HCT116 (cell line): ENCODE data around the gene RBMXL3. TPM values are rescaled to one million over a fixed set of nuclear protein-coding genes. Genes with fewer than 3 reads are reported as not detected.

Experiments used
- ATAC-seq: fragments of 200-7000 bp; cut with Tn5 transposase; 2 replicates; pipeline ENCODE4 v1.9.1; 2020; ENCODE audit warnings: mild to moderate bottlenecking, moderate library complexity
- BruUV-seq: library from RNA; stranded (reverse); fragments of 400-500 nt; replicated peaks from 2 replicates; lab custom pipeline; 2021; lab: Mats Ljungman, UMichigan
- CTCF ChIA-PET: fragments of 300-600 bp; sonication (Branson Sonifier 250); formaldehyde crosslinking; loops from one replicate; lab custom pipeline; 2021; ENCODE audit warnings: antibody characterized with exemption; lab: Charles Lee
- POLR2A ChIA-PET: fragments of 300-600, 350-600 bp; sonication (Branson Sonifier 250); formaldehyde crosslinking; loops from one replicate; lab custom pipeline; 2021; ENCODE audit warnings: antibody characterized with exemption; lab: Charles Lee
- RAD21 ChIA-PET, 2 experiments: fragments of 300-600 bp; sonication (Branson Sonifier 250); formaldehyde crosslinking; loops; one replicate each; lab custom pipeline; 2023; ENCODE audit warnings: low total read pairs in 2 of 2; ENCODE audit not compliant: uncharacterized antibody in 2 of 2, unreplicated experiment in 2 of 2, low non-redundant PET in 1 of 2; lab: Charles Lee
- DNase-seq: peaks from one replicate; pipeline ENCODE4 v3.0.0-alpha.2; 2010; ENCODE audit warnings: low read depth, low spot score
- H2AFZ ChIP-seq: fragments of 200-600 bp; shearing (Covaris generic), sonication (generic); 2 replicates; pipeline ENCODE4 v1.6.1; 2017; ENCODE audit warnings: low read depth, mixed run types, mixed read lengths, antibody characterized with exemption, low read length; ENCODE audit not compliant: poor library complexity, severe bottlenecking
- H3K27ac ChIP-seq: 2 replicates; pipeline ENCODE4 v1.5.1; 2012; ENCODE audit warnings: low read depth, low read length
- H3K27me3 ChIP-seq: fragments of 200-600 bp; sonication (generic); 2 replicates; pipeline ENCODE4 v1.6.1; 2016; ENCODE audit warnings: mixed run types, low read length, mixed read lengths; ENCODE audit not compliant: insufficient read depth
- H3K36me3 ChIP-seq, 2 experiments: fragments of 200-500 bp in 1 of 2; fragments of 200-600 bp in 1 of 2; sonication (Bioruptor generic) in 1 of 2; sonication (generic) in 1 of 2; 2 replicates each; pipeline versions ENCODE4 v1.5.1 to v1.6.1; 2014 to 2016; ENCODE audit warnings: low read length in 2 of 2, inconsistent platforms in 1 of 2, mixed read lengths in 1 of 2, mixed run types in 1 of 2; ENCODE audit not compliant: insufficient read depth in 2 of 2, control insufficient read depth in 1 of 2
- H3K4me1 ChIP-seq, 2 experiments: fragments of 200-600 bp in 1 of 2; sonication (generic) in 1 of 2; 2 replicates each; pipeline versions ENCODE4 v1.5.1 to v1.6.1; 2012 to 2017; ENCODE audit warnings: low read length in 2 of 2, inconsistent platforms in 1 of 2, mild to moderate bottlenecking in 1 of 2, mixed read lengths in 1 of 2, mixed run types in 1 of 2, moderate library complexity in 1 of 2; ENCODE audit not compliant: insufficient read depth in 2 of 2, control insufficient read depth in 1 of 2
- H3K4me2 ChIP-seq: fragments of 200-600 bp; sonication (generic); 2 replicates; pipeline ENCODE4 v1.6.1; 2017; ENCODE audit warnings: mixed run types, low read length, mixed read lengths
- H3K4me3 ChIP-seq, 2 experiments: fragments of 200-600 bp in 1 of 2; sonication (generic) in 1 of 2; replicated peaks in 1 of 2; 2 replicates each; pipeline ENCODE4 v1.5.1; 2011 to 2016; ENCODE audit warnings: low read length in 2 of 2, control low read depth in 1 of 2, low read depth in 1 of 2, mild to moderate bottlenecking in 1 of 2, mixed read lengths in 1 of 2, mixed run types in 1 of 2
- H3K79me2 ChIP-seq: fragments of 200-600 bp; sonication (generic); 2 replicates; pipeline ENCODE4 v1.6.1; 2017; ENCODE audit warnings: mild to moderate bottlenecking, mixed run types, low read length, moderate library complexity, mixed read lengths; ENCODE audit not compliant: insufficient read depth
- H3K9ac ChIP-seq: fragments of 200-600 bp; sonication (generic); 2 replicates; pipeline ENCODE4 v1.6.1; 2016; ENCODE audit warnings: low read length, mixed read lengths
- H3K9me2 ChIP-seq: fragments of 200-600 bp; sonication (generic), shearing (Covaris generic); 2 replicates; pipeline ENCODE4 v1.6.1; 2017; ENCODE audit warnings: mixed run types, mild to moderate bottlenecking, moderate library complexity; ENCODE audit not compliant: insufficient read depth
- H3K9me3 ChIP-seq, 2 experiments: fragments of 200-500 bp in 1 of 2; fragments of 200-600 bp in 1 of 2; sonication (Bioruptor generic) in 1 of 2; sonication (generic) in 1 of 2; 2 replicates each; pipeline ENCODE4 v1.6.1; 2014 to 2017; ENCODE audit warnings: low read length in 2 of 2, mixed read lengths in 2 of 2, inconsistent platforms in 1 of 2, low read depth in 1 of 2, mild to moderate bottlenecking in 1 of 2, mixed run types in 1 of 2, moderate library complexity in 1 of 2; ENCODE audit not compliant: control insufficient read depth in 1 of 2, insufficient read depth in 1 of 2
- H4K20me1 ChIP-seq: fragments of 200-600 bp; sonication (generic), shearing (Covaris generic); 2 replicates; pipeline ENCODE4 v1.6.1; 2017; ENCODE audit warnings: mixed run types, mild to moderate bottlenecking, moderate library complexity; ENCODE audit not compliant: insufficient read depth
- CBX3 ChIP-seq: IDR thresholded peaks from 2 replicates; pipeline ENCODE4 v1.6.1; 2012; ENCODE audit warnings: low read depth
- EZH2phosphoT487 ChIP-seq: fragments of 200-600 bp; IDR thresholded peaks from 2 replicates; pipeline ENCODE4 v1.6.1; 2018; ENCODE audit warnings: antibody characterized with exemption, borderline replicate concordance
- FOSL1 ChIP-seq: IDR thresholded peaks from 2 replicates; pipeline ENCODE4 v1.6.1; 2012; ENCODE audit warnings: low read depth
- JUND ChIP-seq: IDR thresholded peaks from 2 replicates; pipeline ENCODE4 v1.6.1; 2012
- SIN3A ChIP-seq: IDR thresholded peaks from 2 replicates; pipeline ENCODE4 v1.6.1; 2012; ENCODE audit warnings: low read depth
- SP1 ChIP-seq: IDR thresholded peaks from 2 replicates; pipeline ENCODE4 v1.6.1; 2012; ENCODE audit warnings: low read depth
- SRF ChIP-seq: IDR thresholded peaks from 2 replicates; pipeline ENCODE4 v1.6.1; 2012; ENCODE audit warnings: low read depth
- ZBTB33 ChIP-seq: IDR thresholded peaks from 2 replicates; pipeline ENCODE4 v1.6.1; 2011; ENCODE audit warnings: mild to moderate bottlenecking, low read length, moderate library complexity; ENCODE audit not compliant: insufficient replicate concordance; ENCODE audit errors: extremely low read depth
- intact Hi-C: fragments of 100-400 bp; cut with micrococcal nuclease; formaldehyde crosslinking; loops from 2 replicates; pipeline ENCODE4 v1.10.0; 2022
- total RNA-seq: library from RNA; stranded (reverse); gene quantifications from one replicate; pipeline ENCODE4 v1.2.1, GENCODE V29; 2021; ENCODE audit not compliant: unreplicated experiment
- TF ChIP-seq, protein P1 (sequence below): IDR thresholded peaks from 2 replicates; pipeline ENCODE4 v1.6.1; 2012
- TF ChIP-seq, protein P2 (sequence below): IDR thresholded peaks from 2 replicates; pipeline ENCODE4 v1.6.1; 2012

Gene RBMXL3
- total RNA-seq, 1 experiment from 2014 or later, result not detected

DNA sequence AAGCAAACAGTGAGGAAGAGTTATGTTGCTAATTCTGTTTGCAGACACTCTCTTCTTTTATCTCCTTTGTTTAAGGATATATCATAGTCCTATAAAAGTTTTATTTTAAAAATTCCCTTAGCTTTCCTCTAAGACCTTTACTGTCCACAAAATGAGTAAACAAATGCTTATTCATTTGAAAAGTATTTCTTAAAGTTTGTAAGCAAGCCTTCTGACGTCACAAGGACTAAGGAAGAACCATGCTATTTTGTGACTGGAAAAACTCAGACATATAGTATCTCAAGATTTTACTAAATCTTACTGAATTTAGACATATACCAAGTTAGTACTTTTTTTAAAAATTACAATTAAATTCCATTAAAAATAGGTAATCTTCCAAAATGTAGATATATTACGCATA lies 5.2 kb upstream of the RBMXL3 start (continued):
- TF ChIP-seq, protein P1, sequence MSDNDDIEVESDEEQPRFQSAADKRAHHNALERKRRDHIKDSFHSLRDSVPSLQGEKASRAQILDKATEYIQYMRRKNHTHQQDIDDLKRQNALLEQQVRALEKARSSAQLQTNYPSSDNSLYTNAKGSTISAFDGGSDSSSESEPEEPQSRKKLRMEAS, result no peak
- TF ChIP-seq, protein P2, sequence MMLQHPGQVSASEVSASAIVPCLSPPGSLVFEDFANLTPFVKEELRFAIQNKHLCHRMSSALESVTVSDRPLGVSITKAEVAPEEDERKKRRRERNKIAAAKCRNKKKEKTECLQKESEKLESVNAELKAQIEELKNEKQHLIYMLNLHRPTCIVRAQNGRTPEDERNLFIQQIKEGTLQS, result no peak
- TF ChIP-seq JUND (no peak), FOSL1 (no peak), CBX3 (no peak), SRF (no peak), SIN3A (no peak), SP1 (no peak), EZH2phosphoT487 (no peak)

GRCh38 chrX:115189646-115190635 lies 731 bp downstream of the RBMXL3 start:
- ChIA-PET RAD21 (no interaction called here), CTCF (no interaction called here)
- no peak overlapping the region for H2AFZ ChIP-seq

More at GRCh38 chrX:115189646-115190635, 731 bp downstream of the RBMXL3 start:
- Histone ChIP-seq H4K20me1 (no peaks in the 10 kb centered on the region), H3K36me3 (no peaks in the 10 kb centered on the region), H3K4me2 (no peak overlapping the region), H3K4me1 (no peaks in the 10 kb centered on the region), H3K79me2 (no peaks in the 10 kb centered on the region), H3K27ac (no peak overlapping the region), H3K9me3 (no peaks in the 10 kb centered on the region), H3K27me3 (no peaks in the 10 kb centered on the region), H3K4me3 (no peak overlapping the region), H3K9me2 (no peaks in the 10 kb centered on the region), H3K9ac (no peak overlapping the region)
- no peak for TF ChIP-seq ZBTB33
- TF ChIP-seq, protein P2, result no peak
- BruUV-seq, result no TSS peak
- POLR2A ChIA-PET, result no interaction called here
- intact Hi-C loops, result no loop called here
- DNase-seq (no peak), ATAC-seq (no peak)
